CD14-positive monocyte (primary cell): Measurements from ENCODE around the gene LRRFIP1. TPM values are rescaled to one million over a fixed set of nuclear protein-coding genes. Genes with fewer than 3 reads are reported as not detected.

Source experiments
- DNase-seq, 3 donors: peaks; one replicate each; pipeline ENCODE4 v3.0.0-alpha.2; 2011 to 2022
- H2AFZ ChIP-seq: 2 replicates; pipeline ENCODE4 v1.6.0; 2012; ENCODE audit warnings: mild to moderate bottlenecking, low read depth, low read length, inconsistent platforms; ENCODE audit not compliant: insufficient read depth, poor library complexity, severe bottlenecking
- H3K27ac ChIP-seq, 2 donors: 1 replicate in 1 of 2; 2 replicates in 1 of 2; pipeline ENCODE4 v1.5.1; 2012 to 2013; ENCODE audit warnings: low read length in 2 of 2, control low read depth in 1 of 2, inconsistent platforms in 1 of 2, low read depth in 1 of 2, mild to moderate bottlenecking in 1 of 2
- H3K27me3 ChIP-seq, 2 donors: one replicate each; pipeline versions ENCODE4 v1.6.0 to v1.6.1; 2011 to 2013; ENCODE audit warnings: low read length in 2 of 2; ENCODE audit not compliant: control insufficient read depth in 2 of 2, insufficient read depth in 2 of 2
- H3K36me3 ChIP-seq, 2 donors: replicated peaks in 1 of 2; 1 replicate in 1 of 2; 2 replicates in 1 of 2; pipeline versions ENCODE4 v1.5.1 to v1.6.1; 2012 to 2013; ENCODE audit warnings: low read length in 2 of 2, control low read depth in 1 of 2, inconsistent platforms in 1 of 2, mild to moderate bottlenecking in 1 of 2; ENCODE audit not compliant: insufficient read depth in 2 of 2, control insufficient read depth in 1 of 2
- H3K4me1 ChIP-seq, 2 donors: 1 replicate in 1 of 2; 2 replicates in 1 of 2; pipeline versions ENCODE4 v1.5.1 to v1.6.1; 2012 to 2013; ENCODE audit warnings: low read length in 2 of 2, control low read depth in 1 of 2, inconsistent platforms in 1 of 2, mild to moderate bottlenecking in 1 of 2, moderate library complexity in 1 of 2; ENCODE audit not compliant: insufficient read depth in 2 of 2, control insufficient read depth in 1 of 2
- H3K4me2 ChIP-seq: replicated peaks from 2 replicates; pipeline ENCODE3; 2012; ENCODE audit warnings: low read length, moderate library complexity, mild to moderate bottlenecking; ENCODE audit not compliant: poor library complexity, severe bottlenecking; ENCODE audit errors: extremely low read depth
- H3K4me3 ChIP-seq, 3 experiments: fragments of 200-600 bp in 1 of 3; sonication (generic) in 1 of 3; replicated peaks in 1 of 3; 1 replicate in 2 of 3; 2 replicates in 1 of 3; pipeline ENCODE4 v1.5.1; 2011 to 2013; ENCODE audit warnings: low read length in 3 of 3, mild to moderate bottlenecking in 3 of 3, control low read depth in 2 of 3, low read depth in 2 of 3, inconsistent platforms in 1 of 3, moderate library complexity in 1 of 3
- H3K79me2 ChIP-seq: 2 replicates; pipeline ENCODE4 v1.6.0; 2012; ENCODE audit warnings: mild to moderate bottlenecking, control low read depth, inconsistent platforms, low read length, moderate library complexity; ENCODE audit not compliant: insufficient read depth
- H3K9ac ChIP-seq: 2 replicates; pipeline ENCODE4 v1.6.0; 2017; ENCODE audit warnings: low read length, mild to moderate bottlenecking; ENCODE audit not compliant: insufficient read depth, poor library complexity, severe bottlenecking
- H3K9me3 ChIP-seq, 2 donors: replicated peaks in 1 of 2; 1 replicate in 1 of 2; 2 replicates in 1 of 2; pipeline versions ENCODE4 v1.5.1 to v1.6.1; 2012 to 2013; ENCODE audit warnings: low read length in 2 of 2, control low read depth in 1 of 2; ENCODE audit not compliant: control insufficient read depth in 1 of 2, insufficient read depth in 1 of 2
- H4K20me1 ChIP-seq: 2 replicates; pipeline ENCODE4 v1.6.0; 2012; ENCODE audit warnings: mild to moderate bottlenecking, low read length, control low read depth, moderate library complexity; ENCODE audit not compliant: insufficient read depth
- H3K27ac Mint-ChIP-seq, 7 donors: one replicate each; pipeline ENCODE4 v1.8.0; 2020; ENCODE audit warnings: mild to moderate bottlenecking in 7 of 7, mixed read lengths in 7 of 7, moderate library complexity in 6 of 7, inconsistent platforms in 2 of 7
- H3K27me3 Mint-ChIP-seq, 3 donors: one replicate each; pipeline ENCODE4 v1.8.0; 2021 to 2022; ENCODE audit warnings: low read depth in 3 of 3, mild to moderate bottlenecking in 3 of 3, mixed read lengths in 3 of 3, moderate library complexity in 3 of 3, inconsistent platforms in 1 of 3
- H3K36me3 Mint-ChIP-seq, 2 donors: one replicate each; pipeline ENCODE4 v1.8.0; 2020; ENCODE audit warnings: mixed read lengths in 2 of 2, inconsistent platforms in 1 of 2, mild to moderate bottlenecking in 1 of 2
- H3K4me1 Mint-ChIP-seq: one replicate; pipeline ENCODE4 v1.8.0; 2020; ENCODE audit warnings: mild to moderate bottlenecking, mixed read lengths
- H3K4me3 Mint-ChIP-seq, 2 donors: one replicate each; pipeline ENCODE4 v1.8.0; 2020; ENCODE audit warnings: mild to moderate bottlenecking in 2 of 2, mixed read lengths in 2 of 2, moderate library complexity in 1 of 2
- H3K9me3 Mint-ChIP-seq, 7 donors: one replicate each; pipeline ENCODE4 v1.8.0; 2020 to 2022; ENCODE audit warnings: mixed read lengths in 7 of 7, mild to moderate bottlenecking in 6 of 7, moderate library complexity in 6 of 7, inconsistent platforms in 2 of 7
- CTCF ChIP-seq: fragments of 200-600 bp; IDR thresholded peaks from one replicate; pipeline ENCODE4 v1.8.0; 2022; ENCODE audit warnings: antibody characterized with exemption, mild to moderate bottlenecking
- WGBS: methylation state at CpG from one replicate; pipeline ENCODE4 v1.1.5; 2013; ENCODE audit warnings: missing lambda C conversion rate; ENCODE audit not compliant: insufficient coverage; 5-methylcytosine and 5-hydroxymethylcytosine counted together
- intact Hi-C, 2 donors: fragments of 100-400 bp; cut with micrococcal nuclease; formaldehyde crosslinking; loops; one replicate each; pipeline versions ENCODE4 v1.15.0 to v1.15.1; 2023
- polyA plus RNA-seq, 3 donors: library from polyadenylated mRNA; depleted of rRNA in 1 of 3; unstranded in 2 of 3; stranded (reverse) in 1 of 3; fragments of 300-500 nt in 2 of 3; fragments of >200 nt in 1 of 3; fragmentation: Illumina TruSeq in 2 of 3; gene quantifications; 1 replicate in 2 of 3; 2 replicates in 1 of 3; pipeline ENCODE4 v1.2.3, GENCODE V29; 2012 to 2021

The LRRFIP1 gene
- polyA plus RNA-seq, 3 donors = 67.3 to 148 (median 98.3) TPM

GRCh38 chr2:237614151-237614720 lies 13.2 kb upstream of the LRRFIP1 start:
- H3K4me1 Mint-ChIP-seq = peaks cover 39% of the 10 kb centered on the region
- peak in 2 of 3 donors; percentile 29 to 35 for DNase-seq
- Histone ChIP-seq H3K4me3 (no peak overlapping the region), H3K79me2 (no peaks in the 10 kb centered on the region), H3K27me3 (no peaks in the 10 kb centered on the region), H4K20me1 (no peaks in the 10 kb centered on the region), H3K27ac (no peak overlapping the region), H2AFZ (no peak overlapping the region), H3K4me1 (peaks cover 28 to 38% of the 10 kb centered on the region in 2 donors), H3K9me3 (no peaks in the 10 kb centered on the region), H3K4me2 (peak overlapping the region; percentile 22), H3K9ac (no peak overlapping the region), H3K36me3 (no peaks in the 10 kb centered on the region)
- intact Hi-C loops = no loop called here
- H3K27me3 Mint-ChIP-seq = peaks cover 3 to 15% (median 7%) of the 10 kb centered on the region in 3 donors
- no peaks in the 10 kb centered on the region for H3K36me3 Mint-ChIP-seq
- H3K9me3 Mint-ChIP-seq = peaks cover 0 to 2% (median 0%) of the 10 kb centered on the region in 7 donors
- H3K4me3 Mint-ChIP-seq = peak overlapping the region in 1 of 2 donors; percentile 56
- TF ChIP-seq CTCF = peak; percentile 18
- 41% methylated on average over 9 of the region's 9 CpGs for WGBS
- H3K27ac Mint-ChIP-seq = no peak overlapping the region

- DNase-seq = no peak
- no peak overlapping the region for H3K4me3 ChIP-seq
- H2AFZ ChIP-seq = no peak overlapping the region
- no peak overlapping the region for H3K27ac ChIP-seq
- H3K9me3 ChIP-seq = no peaks in the 10 kb centered on the region
- H3K36me3 ChIP-seq = no peaks in the 10 kb centered on the region
- Mint-ChIP-seq H3K4me1 (peaks cover 39% of the 10 kb centered on the region), H3K9me3 (peaks cover 0 to 2% (median 0%) of the 10 kb centered on the region in 7 donors), H3K36me3 (no peaks in the 10 kb centered on the region), H3K4me3 (no peak overlapping the region), H3K27me3 (peaks cover 2 to 16% (median 11%) of the 10 kb centered on the region in 3 donors), H3K27ac (no peak overlapping the region)
- no peak overlapping the region for H3K4me2 ChIP-seq
- H3K4me1 ChIP-seq = peaks cover 28 to 38% of the 10 kb centered on the region in 2 donors
- no peak for TF ChIP-seq CTCF
- H3K27me3 ChIP-seq = no peaks in the 10 kb centered on the region
- H3K79me2 ChIP-seq = no peaks in the 10 kb centered on the region
- H3K9ac ChIP-seq = no peak overlapping the region
- WGBS = 55% methylated on average over 2 of the region's 4 CpGs
- H4K20me1 ChIP-seq = no peaks in the 10 kb centered on the region
- intact Hi-C loops = no loop called here
Observed at GRCh38 chr2:237615631-237616249, 11.6 kb upstream of the LRRFIP1 start.
